ENCODE results near the gene TFCP2L1.
A peak's percentile ranks its signal among the peaks of the same experiment; 100 is the strongest.

The TFCP2L1 gene

DNA sequence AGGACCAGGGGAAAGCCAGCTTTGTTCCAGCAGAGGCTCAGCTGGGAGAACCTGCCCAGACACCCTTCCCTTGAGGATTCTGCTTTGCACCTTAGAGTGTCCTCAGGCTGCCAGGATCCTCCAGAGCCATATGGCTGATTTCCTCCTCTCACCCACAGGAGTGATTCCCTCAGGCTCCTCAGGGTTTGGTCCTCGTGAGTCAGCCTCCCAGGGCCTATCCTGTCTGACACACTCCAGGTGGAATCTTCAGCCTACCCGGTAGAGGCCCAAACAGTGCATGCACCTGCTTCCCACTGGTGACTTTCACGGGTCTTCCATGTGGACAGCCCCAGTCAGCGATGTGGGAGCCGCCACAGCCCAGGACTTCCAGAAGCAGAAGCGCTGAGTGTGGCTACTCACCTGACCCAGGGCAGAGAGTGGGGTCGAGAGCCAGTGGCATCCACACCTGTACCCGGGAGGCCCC lies 73.3 kb downstream of the TFCP2L1 start:
- Histone ChIP-seq H3K27me3 (ENCODE audit: control insufficient read depth in 3 of 3, insufficient read depth in 3 of 3, low read depth in 1 of 3, low read length in 3 of 3) (peaks cover 0 to 15% (median 0%) of the 10 kb centered on the region in 3 experiments), H3K18ac (ENCODE audit: low read length) (no peak overlapping the region), H3K9ac (ENCODE audit: low read depth, low read length, poor library complexity) (no peak overlapping the region), H4K91ac (ENCODE audit: low read depth, low read length, poor library complexity) (no peak overlapping the region), H3K4ac (ENCODE audit: low read length) (no peak overlapping the region), H3K4me2 (ENCODE audit: insufficient read depth, low read length, poor library complexity, severe bottlenecking) (no peak overlapping the region), H4K8ac (ENCODE audit: low read depth, low read length) (no peak overlapping the region), H3K4me3 (ENCODE audit: low read length in 2 of 2) (no peak overlapping the region), H3K4me1 (ENCODE audit: control insufficient read depth in 2 of 2, insufficient read depth in 1 of 2, low read depth in 1 of 2, low read length in 2 of 2) (no peaks in the 10 kb centered on the region), H3K36me3 (replicated peaks in 1 of 2; ENCODE audit: control insufficient read depth in 2 of 2, insufficient read depth in 2 of 2, low read length in 2 of 2) (no peaks in the 10 kb centered on the region), H3K23ac (ENCODE audit: low read depth, low read length, poor library complexity) (no peak overlapping the region), H2BK120ac (ENCODE audit: low read depth, low read length) (no peak overlapping the region), H2AK5ac (ENCODE audit: low read depth, low read length) (no peak overlapping the region), H3K9me3 (replicated peaks in 1 of 2; ENCODE audit: control insufficient read depth in 2 of 2, insufficient read depth in 1 of 2, low read depth in 1 of 2, low read length in 2 of 2) (no peaks in the 10 kb centered on the region), H3K79me1 (ENCODE audit: low read depth, low read length) (no peaks in the 10 kb centered on the region), H2BK12ac (ENCODE audit: low read length) (no peak overlapping the region), H3K14ac (ENCODE audit: low read length) (no peak overlapping the region), H3K27ac (replicated peaks; ENCODE audit: low read length) (no peak overlapping the region), H2BK15ac (ENCODE audit: low read length) (no peak overlapping the region), H2BK5ac (ENCODE audit: low read length) (no peak overlapping the region), H2AFZ (ENCODE audit: low read length) (no peak overlapping the region)
- DNase-seq (ENCODE audit: low spot score), result no peak
- no CpG with 5 or more reads among the region's 8 CpGs for WGBS, 2 donors (ENCODE audit: extremely low coverage in 2 of 2, insufficient read length in 2 of 2, insufficient replicate concordance in 1 of 2)

DNA sequence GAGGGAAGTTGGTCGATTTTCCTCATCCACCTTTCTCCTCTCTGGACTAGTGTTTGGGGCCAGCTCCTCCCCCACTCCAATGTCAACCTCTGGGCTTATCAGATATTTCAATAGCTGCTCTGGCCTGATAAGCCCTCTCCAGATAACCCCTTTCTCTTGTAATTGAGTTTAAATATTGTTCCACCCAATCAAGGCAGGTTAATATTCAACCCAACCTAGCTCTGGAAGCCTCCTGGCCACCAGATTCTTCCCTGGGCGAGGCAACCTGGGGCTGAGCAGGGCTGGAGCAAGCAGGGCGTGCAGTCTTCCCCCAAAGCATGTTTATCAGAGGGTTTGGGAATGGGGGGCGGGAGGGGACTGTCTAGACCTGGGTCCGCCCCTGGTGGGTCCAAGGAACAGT lies 73.8 kb downstream of the TFCP2L1 start:
- H3K18ac ChIP-seq (ENCODE audit: low read length), result no peak overlapping the region
- H4K8ac ChIP-seq (ENCODE audit: low read depth, low read length), result no peak overlapping the region
- H2BK12ac ChIP-seq (ENCODE audit: low read length), result no peak overlapping the region
- no peak overlapping the region for H3K27ac ChIP-seq (replicated peaks; ENCODE audit: low read length)
- H3K23ac ChIP-seq (ENCODE audit: low read depth, low read length, poor library complexity), result no peak overlapping the region
- WGBS, 2 donors (ENCODE audit: extremely low coverage in 2 of 2, insufficient read length in 2 of 2, insufficient replicate concordance in 1 of 2), result no CpG with 5 or more reads among the region's 5 CpGs
- peaks cover 0 to 15% (median 0%) of the 10 kb centered on the region in 3 experiments for H3K27me3 ChIP-seq (ENCODE audit: control insufficient read depth in 3 of 3, insufficient read depth in 3 of 3, low read depth in 1 of 3, low read length in 3 of 3)
- no peak overlapping the region for H2AK5ac ChIP-seq (ENCODE audit: low read depth, low read length)
- no peaks in the 10 kb centered on the region for H3K79me1 ChIP-seq (ENCODE audit: low read depth, low read length)
- no peak overlapping the region for H2BK15ac ChIP-seq (ENCODE audit: low read length)
- H3K9ac ChIP-seq (ENCODE audit: low read depth, low read length, poor library complexity), result no peak overlapping the region
- H3K14ac ChIP-seq (ENCODE audit: low read length), result no peak overlapping the region
- DNase-seq (ENCODE audit: low spot score), result no peak
- no peaks in the 10 kb centered on the region for H3K9me3 ChIP-seq (replicated peaks in 1 of 2; ENCODE audit: control insufficient read depth in 2 of 2, insufficient read depth in 1 of 2, low read depth in 1 of 2, low read length in 2 of 2)
- H2AFZ ChIP-seq (ENCODE audit: low read length), result no peak overlapping the region
- no peak overlapping the region for H3K4me3 ChIP-seq (ENCODE audit: low read length in 2 of 2)
- H3K36me3 ChIP-seq (replicated peaks in 1 of 2; ENCODE audit: control insufficient read depth in 2 of 2, insufficient read depth in 2 of 2, low read length in 2 of 2), result no peaks in the 10 kb centered on the region
- H4K91ac ChIP-seq (ENCODE audit: low read depth, low read length, poor library complexity), result no peak overlapping the region
- no peak overlapping the region for H2BK120ac ChIP-seq (ENCODE audit: low read depth, low read length)
- no peaks in the 10 kb centered on the region for H3K4me1 ChIP-seq (ENCODE audit: control insufficient read depth in 2 of 2, insufficient read depth in 1 of 2, low read depth in 1 of 2, low read length in 2 of 2)
- no peak overlapping the region for H2BK5ac ChIP-seq (ENCODE audit: low read length)
- no peak overlapping the region for H3K4ac ChIP-seq (ENCODE audit: low read length)
- H3K4me2 ChIP-seq (ENCODE audit: insufficient read depth, low read length, poor library complexity, severe bottlenecking), result no peak overlapping the region

DNA sequence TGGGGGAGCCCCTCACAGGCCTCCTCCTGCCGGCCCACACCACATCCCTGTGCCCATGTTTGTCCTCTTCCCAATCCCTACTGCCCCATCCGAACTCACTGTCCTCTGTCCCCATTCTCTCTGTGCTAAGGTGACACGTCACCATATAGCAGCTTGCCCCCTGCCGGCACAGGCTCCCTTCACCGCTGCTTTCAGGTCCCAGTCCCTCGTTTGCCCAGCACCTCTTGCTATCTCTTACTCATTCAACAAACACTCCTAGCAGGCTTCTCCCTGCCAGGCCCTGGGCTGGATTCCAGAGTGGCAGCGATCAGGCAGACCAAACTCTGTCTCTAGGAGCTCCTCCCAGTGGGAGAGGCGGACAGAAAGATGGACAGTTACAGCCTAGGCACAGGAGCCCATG lies 74.3 kb downstream of the TFCP2L1 start:
- H3K4me2 ChIP-seq (ENCODE audit: insufficient read depth, low read length, poor library complexity, severe bottlenecking), result no peak overlapping the region
- no peak overlapping the region for H2BK15ac ChIP-seq (ENCODE audit: low read length)
- H3K27me3 ChIP-seq (ENCODE audit: control insufficient read depth in 3 of 3, insufficient read depth in 3 of 3, low read depth in 1 of 3, low read length in 3 of 3), result peaks cover 0 to 15% (median 0%) of the 10 kb centered on the region in 3 experiments
- H2AFZ ChIP-seq (ENCODE audit: low read length), result no peak overlapping the region
- no peaks in the 10 kb centered on the region for H3K4me1 ChIP-seq (ENCODE audit: control insufficient read depth in 2 of 2, insufficient read depth in 1 of 2, low read depth in 1 of 2, low read length in 2 of 2)
- no peak for DNase-seq (ENCODE audit: low spot score)
- H3K36me3 ChIP-seq (replicated peaks in 1 of 2; ENCODE audit: control insufficient read depth in 2 of 2, insufficient read depth in 2 of 2, low read length in 2 of 2), result no peaks in the 10 kb centered on the region
- whole genome bisulfite sequencing, 2 donors (ENCODE audit: extremely low coverage in 2 of 2, insufficient read length in 2 of 2, insufficient replicate concordance in 1 of 2), result no CpG with 5 or more reads among the region's 8 CpGs
- H3K9ac ChIP-seq (ENCODE audit: low read depth, low read length, poor library complexity), result no peak overlapping the region
- H4K91ac ChIP-seq (ENCODE audit: low read depth, low read length, poor library complexity), result no peak overlapping the region
- H4K8ac ChIP-seq (ENCODE audit: low read depth, low read length), result no peak overlapping the region
- H2BK12ac ChIP-seq (ENCODE audit: low read length), result no peak overlapping the region
- H3K4ac ChIP-seq (ENCODE audit: low read length), result no peak overlapping the region
- H3K4me3 ChIP-seq (ENCODE audit: low read length in 2 of 2), result no peak overlapping the region
- no peak overlapping the region for H3K27ac ChIP-seq (replicated peaks; ENCODE audit: low read length)
- no peak overlapping the region for H3K23ac ChIP-seq (ENCODE audit: low read depth, low read length, poor library complexity)
- no peak overlapping the region for H2BK120ac ChIP-seq (ENCODE audit: low read depth, low read length)
- H3K18ac ChIP-seq (ENCODE audit: low read length), result no peak overlapping the region
- no peak overlapping the region for H2AK5ac ChIP-seq (ENCODE audit: low read depth, low read length)
- H3K79me1 ChIP-seq (ENCODE audit: low read depth, low read length), result no peaks in the 10 kb centered on the region
- no peaks in the 10 kb centered on the region for H3K9me3 ChIP-seq (replicated peaks in 1 of 2; ENCODE audit: control insufficient read depth in 2 of 2, insufficient read depth in 1 of 2, low read depth in 1 of 2, low read length in 2 of 2)
- no peak overlapping the region for H2BK5ac ChIP-seq (ENCODE audit: low read length)
- H3K14ac ChIP-seq (ENCODE audit: low read length), result no peak overlapping the region

DNA sequence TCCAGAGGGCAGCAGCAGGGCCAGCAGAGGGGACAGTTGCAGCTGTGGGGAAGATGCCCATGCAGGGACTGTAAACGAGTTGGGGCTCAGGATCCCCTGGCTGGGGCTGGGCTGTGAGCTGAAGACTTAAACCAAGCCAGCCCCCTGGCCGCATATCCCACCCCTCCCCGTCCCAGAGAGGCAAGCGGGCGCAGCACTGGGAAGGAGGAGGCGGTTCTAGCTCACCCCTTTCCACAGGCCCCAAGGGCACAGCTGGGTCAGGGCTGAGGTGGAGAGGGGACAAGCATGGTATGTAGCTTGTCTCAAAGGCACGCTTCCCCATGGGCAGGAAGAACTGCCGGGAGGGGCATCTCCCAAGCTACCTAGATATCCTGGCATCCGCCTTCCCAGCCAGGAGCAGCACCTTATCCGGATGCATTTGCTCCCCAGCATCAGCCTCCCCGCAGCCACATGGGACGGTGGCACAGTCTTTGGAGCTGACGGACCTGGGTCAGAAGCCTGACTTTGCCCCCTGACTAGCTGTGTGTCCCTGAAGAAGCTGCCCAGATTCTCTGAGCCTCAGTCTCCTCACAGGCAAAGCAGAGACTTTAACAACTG lies 75.9 kb downstream of the TFCP2L1 start:
- Histone ChIP-seq H3K18ac (ENCODE audit: low read length) (peak overlapping the region; percentile 1), H3K4me3 (ENCODE audit: low read length in 2 of 2) (peak overlapping the region in 1 of 2 donors; percentile 53), H2AK5ac (ENCODE audit: low read depth, low read length) (peak overlapping the region; percentile 15), H3K79me1 (ENCODE audit: low read depth, low read length) (no peaks in the 10 kb centered on the region), H3K23ac (ENCODE audit: low read depth, low read length, poor library complexity) (peak overlapping the region; percentile 10), H4K8ac (ENCODE audit: low read depth, low read length) (no peak overlapping the region), H3K36me3 (replicated peaks in 1 of 2; ENCODE audit: control insufficient read depth in 2 of 2, insufficient read depth in 2 of 2, low read length in 2 of 2) (no peaks in the 10 kb centered on the region), H2BK15ac (ENCODE audit: low read length) (no peak overlapping the region), H3K4me1 (ENCODE audit: control insufficient read depth in 2 of 2, insufficient read depth in 1 of 2, low read depth in 1 of 2, low read length in 2 of 2) (peaks cover 0 to 1% of the 10 kb centered on the region in 2 donors), H2AFZ (ENCODE audit: low read length) (no peak overlapping the region), H2BK12ac (ENCODE audit: low read length) (no peak overlapping the region), H3K27me3 (ENCODE audit: control insufficient read depth in 3 of 3, insufficient read depth in 3 of 3, low read depth in 1 of 3, low read length in 3 of 3) (peaks cover 0 to 12% (median 0%) of the 10 kb centered on the region in 3 experiments), H4K91ac (ENCODE audit: low read depth, low read length, poor library complexity) (no peak overlapping the region), H3K4me2 (ENCODE audit: insufficient read depth, low read length, poor library complexity, severe bottlenecking) (no peak overlapping the region), H3K27ac (replicated peaks; ENCODE audit: low read length) (no peak overlapping the region), H2BK5ac (ENCODE audit: low read length) (peak overlapping the region; percentile 79), H3K4ac (ENCODE audit: low read length) (no peak overlapping the region), H3K9ac (ENCODE audit: low read depth, low read length, poor library complexity) (no peak overlapping the region), H2BK120ac (ENCODE audit: low read depth, low read length) (no peak overlapping the region), H3K9me3 (replicated peaks in 1 of 2; ENCODE audit: control insufficient read depth in 2 of 2, insufficient read depth in 1 of 2, low read depth in 1 of 2, low read length in 2 of 2) (no peaks in the 10 kb centered on the region), H3K14ac (ENCODE audit: low read length) (no peak overlapping the region)
- DNase-seq (ENCODE audit: low spot score), result no peak
- no CpG with 5 or more reads among the region's 13 CpGs for WGBS, 2 donors (ENCODE audit: extremely low coverage in 2 of 2, insufficient read length in 2 of 2, insufficient replicate concordance in 1 of 2)

Measured in neuronal stem cell (in vitro differentiated cells).